ENCODE results near the gene MRPL48.

Gene MRPL48

DNA sequence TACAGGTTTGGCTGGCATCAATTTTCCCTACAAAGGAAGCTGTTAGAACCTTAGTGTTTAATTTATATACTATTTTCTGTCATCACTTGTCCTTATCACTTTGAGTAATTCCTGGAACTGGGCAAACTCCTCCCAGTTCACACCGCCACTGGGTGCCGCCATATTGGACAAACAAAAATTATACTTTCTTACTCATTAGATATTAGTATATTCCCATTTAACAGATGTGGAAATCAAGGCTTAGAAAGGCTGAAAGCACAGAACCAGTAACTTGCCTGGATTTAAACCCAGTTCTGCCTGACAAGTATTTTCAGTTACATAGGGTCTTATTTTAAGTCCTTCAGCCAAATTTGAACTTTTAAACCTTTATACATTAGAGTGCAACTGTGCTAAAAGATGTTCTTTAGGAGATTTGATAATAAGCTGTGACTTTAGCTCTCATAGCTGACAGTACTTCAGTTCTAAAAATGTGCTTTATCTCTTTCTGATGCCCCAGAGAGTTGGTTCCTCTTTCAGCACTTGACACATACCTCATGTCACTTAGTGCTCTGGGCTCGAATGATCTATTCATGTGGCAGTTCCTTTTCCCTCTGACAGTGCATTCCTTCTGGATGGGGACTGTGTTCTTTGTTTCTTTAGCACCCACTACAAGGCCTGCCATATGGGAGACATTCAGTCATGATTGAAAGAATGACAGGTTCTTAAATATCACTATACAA, 63.5 kb downstream of the MRPL48 start:
- peaks cover 8% of the 10 kb centered on the region for H3K36me3 Mint-ChIP-seq (ENCODE audit: low read depth)
- H3K9me3 Mint-ChIP-seq, result no peaks in the 10 kb centered on the region
- H3K4me3 Mint-ChIP-seq, result no peak overlapping the region
- no peak overlapping the region for H3K27ac Mint-ChIP-seq
- no peaks in the 10 kb centered on the region for H3K27me3 Mint-ChIP-seq (ENCODE audit: low read depth)
- peaks cover 2% of the 10 kb centered on the region for H3K4me1 Mint-ChIP-seq (ENCODE audit: low read depth)

DNA sequence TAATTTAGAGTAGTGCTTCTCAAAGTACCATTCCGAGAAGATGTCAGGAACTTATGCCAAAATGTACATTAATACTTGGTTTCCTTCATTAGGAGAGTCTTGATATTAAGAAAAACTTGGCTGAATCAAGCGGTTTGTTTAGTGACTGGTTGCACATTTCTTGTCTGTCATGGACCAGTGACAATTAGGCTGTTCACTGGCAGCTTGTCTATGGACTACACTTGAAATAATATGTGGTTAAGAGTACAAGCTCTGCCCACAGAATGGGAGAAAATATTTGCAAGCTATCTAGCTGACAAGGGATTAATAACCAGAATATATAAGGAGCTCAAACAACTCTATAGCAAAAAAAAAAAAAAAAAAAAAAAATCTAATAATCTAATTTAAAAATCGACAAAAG, 64.4 kb downstream of the MRPL48 start:
- Mint-ChIP-seq H3K4me3 (no peak overlapping the region), H3K27me3 (ENCODE audit: low read depth) (no peaks in the 10 kb centered on the region), H3K9me3 (no peaks in the 10 kb centered on the region), H3K27ac (no peak overlapping the region), H3K36me3 (ENCODE audit: low read depth) (peaks cover 8% of the 10 kb centered on the region), H3K4me1 (ENCODE audit: low read depth) (peaks cover 2% of the 10 kb centered on the region)

DNA sequence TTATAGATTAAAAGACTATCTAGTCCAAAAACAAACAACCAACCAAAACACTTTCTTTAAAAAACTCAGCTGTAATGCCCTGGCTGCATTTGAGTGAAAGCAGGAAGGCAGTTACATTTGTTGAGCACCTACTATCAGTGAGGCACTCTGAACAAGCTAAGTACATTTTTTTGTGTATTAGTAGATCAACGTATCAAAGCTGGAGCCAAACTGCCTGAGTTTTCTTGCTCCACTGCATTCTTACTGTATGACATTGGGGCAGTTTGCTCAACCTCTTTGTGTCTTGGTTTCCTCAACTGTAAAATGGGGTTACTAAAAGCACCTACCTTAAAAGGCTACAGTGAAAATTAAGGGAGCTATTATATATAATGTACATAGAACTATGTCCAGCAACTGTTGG, 67.0 kb downstream of the MRPL48 start:
- H3K36me3 Mint-ChIP-seq (ENCODE audit: low read depth), result peaks cover 16% of the 10 kb centered on the region
- H3K4me1 Mint-ChIP-seq (ENCODE audit: low read depth), result no peaks in the 10 kb centered on the region

DNA sequence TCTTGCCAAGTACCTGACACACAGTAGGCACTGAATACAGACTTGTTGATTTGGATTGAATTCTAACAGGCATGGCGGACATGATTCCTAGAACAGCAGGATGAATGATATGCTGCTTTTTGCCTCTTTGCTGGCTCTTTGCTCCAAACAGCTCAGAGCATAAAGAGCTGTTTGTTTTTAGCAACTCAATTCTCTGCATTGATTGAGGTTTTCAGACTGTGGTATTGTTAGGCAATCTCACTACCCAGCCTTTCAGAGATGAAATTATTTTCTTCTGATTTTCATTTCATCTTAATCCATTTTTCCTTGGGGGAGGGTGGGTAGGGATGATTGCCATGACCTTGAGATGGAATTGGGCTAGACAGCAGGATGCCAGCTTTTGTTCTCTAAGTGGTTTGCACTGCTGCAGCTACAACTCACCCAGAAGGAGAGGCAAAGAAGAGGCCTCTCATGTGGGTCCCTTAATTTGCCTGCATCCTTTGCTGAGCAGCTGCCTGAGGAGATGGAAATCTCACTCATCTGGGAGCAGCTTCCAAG, 68.4 kb downstream of the MRPL48 start:
- Mint-ChIP-seq H3K9me3 (no peaks in the 10 kb centered on the region), H3K36me3 (ENCODE audit: low read depth) (peaks cover 25% of the 10 kb centered on the region), H3K27me3 (ENCODE audit: low read depth) (no peaks in the 10 kb centered on the region), H3K4me1 (ENCODE audit: low read depth) (no peaks in the 10 kb centered on the region), H3K4me3 (no peak overlapping the region), H3K27ac (no peak overlapping the region)

More for the DNA sequence above, 67.0 kb downstream of the MRPL48 start:
- Mint-ChIP-seq H3K4me3 (no peak overlapping the region), H3K9me3 (no peaks in the 10 kb centered on the region), H3K27me3 (ENCODE audit: low read depth) (no peaks in the 10 kb centered on the region), H3K27ac (no peak overlapping the region)

DNA sequence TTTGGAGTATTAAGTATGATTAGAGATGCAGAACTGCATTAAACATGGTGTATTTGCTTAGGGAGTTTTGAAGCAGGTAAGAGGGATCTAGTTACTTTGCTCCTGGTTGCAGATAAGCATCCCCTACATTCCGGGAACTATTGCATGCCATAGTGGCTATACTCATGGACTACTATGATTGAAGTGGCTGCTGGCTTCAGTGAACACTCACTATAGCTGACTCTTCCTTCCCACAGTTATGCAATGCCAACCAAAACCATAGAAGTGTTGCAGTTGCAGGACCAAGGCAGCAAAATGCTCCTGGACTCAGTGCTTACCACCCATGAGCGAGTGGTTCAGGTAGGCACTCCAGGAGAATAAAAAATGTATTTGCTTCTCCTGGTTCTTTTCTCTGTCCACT, 72.0 kb downstream of the MRPL48 start:
- Mint-ChIP-seq H3K4me3 (no peak overlapping the region), H3K27ac (no peak overlapping the region), H3K4me1 (ENCODE audit: low read depth) (no peaks in the 10 kb centered on the region), H3K27me3 (ENCODE audit: low read depth) (no peaks in the 10 kb centered on the region), H3K9me3 (no peaks in the 10 kb centered on the region), H3K36me3 (ENCODE audit: low read depth) (peaks cover 30% of the 10 kb centered on the region)

DNA sequence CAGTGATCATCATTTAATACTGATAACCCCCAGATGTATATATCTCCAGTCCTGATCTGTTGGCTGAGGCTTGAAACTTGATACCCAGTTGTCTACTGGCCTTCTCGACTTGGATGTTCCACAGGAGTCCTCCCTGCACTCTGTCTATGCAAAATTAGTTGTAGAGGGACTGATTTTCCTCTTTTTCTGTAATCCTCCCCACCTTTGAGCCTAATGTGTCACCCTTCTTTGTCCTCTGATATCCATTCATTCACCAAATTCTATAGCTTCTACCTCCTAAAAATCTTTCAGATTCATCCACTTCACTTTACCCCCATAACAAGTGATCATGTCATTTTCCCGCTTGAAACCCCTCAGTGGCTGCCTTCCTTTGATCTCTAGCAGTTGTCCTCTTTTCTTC, 72.5 kb downstream of the MRPL48 start:
- no peaks in the 10 kb centered on the region for H3K27me3 Mint-ChIP-seq (ENCODE audit: low read depth)
- no peak overlapping the region for H3K27ac Mint-ChIP-seq
- H3K4me3 Mint-ChIP-seq, result no peak overlapping the region
- H3K36me3 Mint-ChIP-seq (ENCODE audit: low read depth), result peaks cover 29% of the 10 kb centered on the region
- no peaks in the 10 kb centered on the region for H3K4me1 Mint-ChIP-seq (ENCODE audit: low read depth)
- no peaks in the 10 kb centered on the region for H3K9me3 Mint-ChIP-seq

DNA sequence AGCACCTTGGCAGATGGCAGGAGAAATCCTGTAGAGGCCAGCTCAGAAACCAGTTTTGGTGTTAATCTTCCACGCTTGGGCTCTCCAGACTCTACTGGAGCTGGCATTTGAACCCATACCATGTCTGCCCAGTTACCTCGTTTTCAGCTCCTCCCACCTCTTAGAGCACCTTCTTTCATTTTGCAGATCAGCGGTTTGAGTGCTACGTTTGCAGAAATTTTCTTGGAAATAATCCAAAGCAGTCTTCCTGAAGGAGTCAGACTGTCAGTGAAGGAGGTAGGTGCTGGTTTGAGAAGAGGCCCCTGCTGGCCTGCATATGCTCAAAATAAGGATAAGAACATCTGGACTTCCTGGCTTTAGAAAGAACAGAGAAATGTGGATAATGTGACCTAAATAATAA, 75.3 kb downstream of the MRPL48 start:
- H3K4me3 Mint-ChIP-seq, result no peak overlapping the region
- no peak overlapping the region for H3K27ac Mint-ChIP-seq
- H3K36me3 Mint-ChIP-seq (ENCODE audit: low read depth), result peaks cover 34% of the 10 kb centered on the region
- no peaks in the 10 kb centered on the region for H3K4me1 Mint-ChIP-seq (ENCODE audit: low read depth)
- H3K27me3 Mint-ChIP-seq (ENCODE audit: low read depth), result no peaks in the 10 kb centered on the region
- H3K9me3 Mint-ChIP-seq, result no peaks in the 10 kb centered on the region

DNA sequence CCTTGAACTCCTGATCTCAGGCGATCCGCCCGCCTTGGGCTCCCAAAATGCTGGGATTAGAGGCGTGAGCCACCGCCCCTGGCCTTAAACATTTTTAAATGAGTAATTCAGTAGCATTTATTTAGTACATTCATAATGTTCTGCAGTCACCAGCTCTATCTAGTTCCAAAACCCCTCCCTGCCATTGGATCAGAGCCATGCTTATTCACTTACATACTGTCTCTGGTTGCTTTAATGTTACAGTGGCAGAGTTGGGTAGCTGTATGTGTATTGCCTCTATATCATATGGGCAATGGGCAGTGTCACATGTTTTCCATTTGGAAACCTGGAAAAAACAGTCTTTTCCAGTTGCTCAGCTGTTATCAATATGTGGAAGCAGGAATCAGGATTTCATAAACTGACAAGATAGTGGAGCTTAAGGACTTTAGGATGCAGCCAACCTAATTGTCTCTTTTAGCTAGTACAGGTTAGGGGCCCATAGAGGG, 78.5 kb downstream of the MRPL48 start:
- H3K36me3 Mint-ChIP-seq (ENCODE audit: low read depth), result peaks cover 17% of the 10 kb centered on the region
- H3K4me3 Mint-ChIP-seq, result no peak overlapping the region
- H3K27ac Mint-ChIP-seq, result no peak overlapping the region
- no peaks in the 10 kb centered on the region for H3K4me1 Mint-ChIP-seq (ENCODE audit: low read depth)
- H3K9me3 Mint-ChIP-seq, result no peaks in the 10 kb centered on the region
- H3K27me3 Mint-ChIP-seq (ENCODE audit: low read depth), result no peaks in the 10 kb centered on the region

DNA sequence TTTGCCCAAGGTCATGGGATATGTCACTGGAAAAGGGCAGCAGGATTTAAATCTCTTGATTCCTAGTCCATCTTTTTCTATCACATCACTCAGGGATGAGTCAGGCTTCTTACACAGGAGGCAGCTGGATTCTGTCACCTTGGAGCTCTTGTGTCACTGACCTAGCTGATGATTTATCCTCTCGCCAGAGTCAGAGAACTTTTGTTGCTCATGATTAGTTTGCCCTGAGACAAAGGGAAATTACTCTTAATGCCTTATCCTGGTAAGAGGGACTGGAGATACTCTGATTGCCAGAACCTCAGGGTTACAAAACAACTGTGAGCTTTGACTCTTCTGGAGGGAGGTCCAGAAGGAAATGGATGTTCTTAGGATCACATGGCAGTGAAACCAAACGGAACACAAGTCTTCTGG, 78.9 kb downstream of the MRPL48 start:
- Mint-ChIP-seq H3K27me3 (ENCODE audit: low read depth) (no peaks in the 10 kb centered on the region), H3K36me3 (ENCODE audit: low read depth) (peaks cover 17% of the 10 kb centered on the region), H3K4me1 (ENCODE audit: low read depth) (no peaks in the 10 kb centered on the region), H3K27ac (no peak overlapping the region), H3K9me3 (no peaks in the 10 kb centered on the region), H3K4me3 (no peak overlapping the region)

DNA sequence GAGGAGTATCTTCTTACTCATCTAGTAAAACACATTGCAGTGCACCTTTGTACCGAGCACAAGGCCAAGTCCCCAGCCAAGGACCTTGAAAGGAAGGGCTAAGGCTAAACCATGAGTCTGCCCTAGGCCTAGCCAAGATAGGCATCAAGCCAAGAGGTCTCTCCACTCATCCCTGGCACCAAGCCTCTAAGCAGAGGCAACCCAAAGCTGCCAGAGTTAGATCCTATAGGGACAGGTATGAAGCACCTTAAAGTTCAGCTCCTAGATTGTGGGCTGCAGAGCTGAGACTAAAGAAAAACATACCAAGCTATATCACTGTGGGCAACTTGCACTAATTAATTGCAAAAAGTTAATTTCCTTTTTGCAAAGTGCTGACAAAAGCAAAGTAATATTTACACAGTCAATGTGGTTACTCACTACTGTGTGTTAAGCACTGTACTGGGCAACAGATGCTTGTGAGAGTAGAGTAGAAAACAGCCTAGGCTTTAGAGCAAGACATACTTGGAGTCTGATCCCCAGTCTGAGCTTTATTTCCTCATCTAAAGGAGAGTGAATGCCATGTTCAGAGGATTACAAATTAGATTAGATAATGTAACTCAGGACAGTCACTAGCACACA, 81.8 kb downstream of the MRPL48 start:
- no peak overlapping the region for H3K27ac Mint-ChIP-seq
- no peaks in the 10 kb centered on the region for H3K27me3 Mint-ChIP-seq (ENCODE audit: low read depth)
- H3K9me3 Mint-ChIP-seq, result no peaks in the 10 kb centered on the region
- H3K4me1 Mint-ChIP-seq (ENCODE audit: low read depth), result no peaks in the 10 kb centered on the region
- no peak overlapping the region for H3K4me3 Mint-ChIP-seq
- H3K36me3 Mint-ChIP-seq (ENCODE audit: low read depth), result peaks cover 20% of the 10 kb centered on the region

DNA sequence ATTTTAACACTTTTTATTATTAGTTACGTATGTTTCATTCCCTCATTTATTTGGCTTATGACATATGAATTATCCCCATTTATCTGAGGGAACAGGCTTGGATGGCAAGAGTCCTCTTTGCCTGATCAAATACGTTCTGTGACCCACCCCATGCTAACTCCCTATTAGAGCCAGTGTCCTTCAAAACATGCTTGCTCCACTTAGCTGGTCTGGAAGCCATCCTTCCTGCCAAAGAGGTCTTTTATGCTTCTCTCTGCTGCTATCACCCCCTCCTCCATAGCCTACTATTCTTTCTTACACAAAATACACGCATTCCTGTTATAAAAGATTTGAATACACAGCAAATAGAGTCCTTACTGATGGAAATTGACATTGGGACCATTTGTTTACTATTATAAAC, 82.6 kb downstream of the MRPL48 start:
- Mint-ChIP-seq H3K27me3 (ENCODE audit: low read depth) (no peaks in the 10 kb centered on the region), H3K9me3 (no peaks in the 10 kb centered on the region), H3K4me1 (ENCODE audit: low read depth) (peaks cover 6% of the 10 kb centered on the region), H3K4me3 (no peak overlapping the region), H3K27ac (no peak overlapping the region), H3K36me3 (ENCODE audit: low read depth) (peaks cover 18% of the 10 kb centered on the region)

DNA sequence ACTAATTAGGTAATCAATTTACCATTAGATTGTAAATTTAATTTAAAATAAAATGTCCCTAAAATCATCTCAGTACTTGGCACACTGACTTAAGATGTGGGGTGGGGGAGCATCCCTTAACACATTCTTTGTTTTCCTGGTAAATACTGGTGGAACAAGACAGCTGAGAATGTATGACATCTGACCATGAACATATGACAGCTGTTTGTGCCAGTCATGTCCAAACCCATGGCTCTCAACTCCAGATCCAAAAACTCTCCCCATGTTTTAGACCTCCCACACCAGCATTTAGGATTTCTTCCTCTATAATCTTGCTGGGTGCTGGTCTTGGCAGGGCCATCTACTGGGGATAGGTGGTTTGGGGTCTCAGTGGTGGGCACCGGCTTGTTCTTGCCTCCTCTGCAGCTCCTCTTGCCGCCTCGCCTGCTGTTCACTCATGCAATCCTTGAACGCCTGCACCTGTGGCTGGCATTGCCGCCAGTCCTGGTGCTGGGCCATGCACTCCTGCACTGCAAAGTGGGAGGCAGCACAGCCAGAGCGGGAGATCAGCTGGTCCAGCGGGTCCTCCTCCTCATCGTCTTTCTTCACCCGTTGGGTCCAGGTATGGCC, 85.2 kb downstream of the MRPL48 start:
- no peaks in the 10 kb centered on the region for H3K9me3 Mint-ChIP-seq
- H3K4me3 Mint-ChIP-seq, result no peak overlapping the region
- H3K36me3 Mint-ChIP-seq (ENCODE audit: low read depth), result peaks cover 20% of the 10 kb centered on the region
- H3K27me3 Mint-ChIP-seq (ENCODE audit: low read depth), result no peaks in the 10 kb centered on the region
- H3K27ac Mint-ChIP-seq, result no peak overlapping the region
- peaks cover 22% of the 10 kb centered on the region for H3K4me1 Mint-ChIP-seq (ENCODE audit: low read depth)

DNA sequence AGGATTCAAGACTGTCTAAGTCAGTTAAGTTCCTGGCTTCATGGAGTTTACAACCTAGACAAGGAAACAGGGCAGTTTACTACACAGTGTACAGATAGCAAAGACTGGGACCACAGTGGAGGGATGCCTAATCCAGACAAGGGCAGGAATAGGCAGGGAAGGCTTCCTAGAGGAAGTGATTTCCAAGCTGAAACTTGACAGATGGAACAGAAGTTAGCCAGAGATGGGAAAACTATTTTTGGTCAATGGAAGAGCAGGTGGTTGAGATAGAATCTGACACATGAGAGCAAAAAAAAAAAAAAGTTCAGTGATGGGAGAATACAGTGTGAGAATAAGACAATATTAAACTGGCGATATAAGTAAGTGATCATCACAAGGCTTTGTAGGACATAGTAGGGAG, 87.7 kb downstream of the MRPL48 start:
- Mint-ChIP-seq H3K36me3 (ENCODE audit: low read depth) (peaks cover 20% of the 10 kb centered on the region), H3K4me3 (peak overlapping the region; percentile 99), H3K4me1 (ENCODE audit: low read depth) (peaks cover 24% of the 10 kb centered on the region), H3K9me3 (no peaks in the 10 kb centered on the region), H3K27ac (peak overlapping the region; percentile 97), H3K27me3 (ENCODE audit: low read depth) (no peaks in the 10 kb centered on the region)

DNA sequence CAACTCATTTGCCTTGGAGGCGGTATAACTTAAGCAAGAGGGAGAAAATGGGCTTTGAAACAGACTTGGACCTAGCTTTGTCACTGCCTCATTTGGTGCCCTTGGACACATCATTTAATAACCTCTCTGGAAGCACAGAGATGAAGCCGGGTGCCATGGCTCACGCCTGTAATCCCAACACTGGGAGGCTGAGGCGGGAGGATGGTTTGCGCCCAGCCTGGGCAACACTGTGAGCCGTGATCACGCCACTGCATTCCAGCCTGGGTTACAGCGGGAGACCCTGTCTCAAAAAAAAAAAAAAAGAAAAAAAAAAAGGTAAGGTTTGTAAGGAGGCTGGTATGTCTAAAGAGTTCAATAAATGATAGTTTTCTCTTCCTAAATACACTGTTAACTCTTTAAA, 88.2 kb downstream of the MRPL48 start:
- Mint-ChIP-seq H3K4me3 (peak overlapping the region; percentile 99), H3K4me1 (ENCODE audit: low read depth) (peaks cover 24% of the 10 kb centered on the region), H3K27me3 (ENCODE audit: low read depth) (no peaks in the 10 kb centered on the region), H3K27ac (peak overlapping the region; percentile 97), H3K9me3 (no peaks in the 10 kb centered on the region), H3K36me3 (ENCODE audit: low read depth) (peaks cover 20% of the 10 kb centered on the region)
